Erythroblast (primary cell): ENCODE results near the gene TRIO.

ENCODE experiments used
- DNase-seq, 2 experiments: peaks; one replicate each; lab custom pipeline; 2025; lab: John Stamatoyannopoulos, UW
- GATA1 ChIP-seq: IDR thresholded peaks from 2 replicates; pipeline ENCODE4 v1.6.1; 2011; ENCODE audit warnings: low read depth, mild to moderate bottlenecking, control low read depth, low read length, moderate library complexity
- POLR2A ChIP-seq: IDR thresholded peaks from 2 replicates; pipeline ENCODE4 v1.6.1; 2011; ENCODE audit warnings: mild to moderate bottlenecking, low read length

Gene TRIO

GRCh38 chr5:14131855-14132503, 11.2 kb upstream of the TRIO start:
- TF ChIP-seq POLR2A (no peak), GATA1 (no peak)
- DNase-seq: no peak

GRCh38 chr5:14133394-14133793, 9.7 kb upstream of the TRIO start:
- no peak for DNase-seq
- TF ChIP-seq POLR2A: no peak
- TF ChIP-seq GATA1: no peak

GRCh38 chr5:14134083-14134482, 9.1 kb upstream of the TRIO start:
- TF ChIP-seq GATA1 (no peak), POLR2A (no peak)
- no peak for DNase-seq

- no peak for DNase-seq
- TF ChIP-seq GATA1: no peak
- no peak for TF ChIP-seq POLR2A
Measured at GRCh38 chr5:14134771-14135170, 8.4 kb upstream of the TRIO start.

GRCh38 chr5:14135621-14136020, 7.5 kb upstream of the TRIO start:
- TF ChIP-seq GATA1 (no peak), POLR2A (no peak)
- no peak for DNase-seq

- DNase-seq: no peak
- TF ChIP-seq POLR2A: no peak
- no peak for TF ChIP-seq GATA1
Measured at GRCh38 chr5:14136228-14136627, 6.9 kb upstream of the TRIO start.

GRCh38 chr5:14138608-14139540, 4.3 kb upstream of the TRIO start:
- TF ChIP-seq POLR2A (no peak), GATA1 (no peak)
- DNase-seq: no peak

GRCh38 chr5:14141764-14142163, 1.4 kb upstream of the TRIO start:
- DNase-seq: no peak
- no peak for TF ChIP-seq GATA1
- no peak for TF ChIP-seq POLR2A

- DNase-seq: no peak
- no peak for TF ChIP-seq POLR2A
- TF ChIP-seq GATA1: no peak
Measured at GRCh38 chr5:14142202-14142826, 828 bp upstream of the TRIO start.

GRCh38 chr5:14143546-14143840, 351 bp downstream of the TRIO start:
- TF ChIP-seq POLR2A (no peak), GATA1 (no peak)
- DNase-seq: no peak

GRCh38 chr5:14143841-14144585, 871 bp downstream of the TRIO start:
- peak; percentile 56 to 57 for DNase-seq
- no peak for TF ChIP-seq POLR2A

GRCh38 chr5:14144586-14145434, 1.7 kb downstream of the TRIO start:
- DNase-seq: peak; percentile 49 to 55
- no peak for TF ChIP-seq GATA1
- no peak for TF ChIP-seq POLR2A
